Panc1 (cell line): ENCODE results near the gene LMF1.

Experiments
- CTCF ChIP-seq: fragments of 450-650 bp; IDR thresholded peaks from 2 replicates; pipeline ENCODE4 v1.5.1; 2017; ENCODE audit warnings: mild to moderate bottlenecking
- POLR2AphosphoS5 ChIP-seq: IDR thresholded peaks from 2 replicates; pipeline ENCODE4 v1.6.1; 2012; ENCODE audit warnings: mild to moderate bottlenecking, low read depth, low read length, moderate library complexity
- REST ChIP-seq, 2 experiments: IDR thresholded peaks; 2 replicates each; pipeline ENCODE4 v1.6.1; 2011 to 2012; ENCODE audit warnings: low read depth in 2 of 2, control low read depth in 1 of 2, low read length in 1 of 2, mild to moderate bottlenecking in 1 of 2, moderate library complexity in 1 of 2; ENCODE audit not compliant: insufficient read depth in 1 of 2
- SIN3A ChIP-seq: IDR thresholded peaks from 2 replicates; pipeline ENCODE4 v1.6.1; 2012; ENCODE audit warnings: low read depth, mild to moderate bottlenecking, low read length, moderate library complexity, borderline replicate concordance; ENCODE audit not compliant: insufficient read depth
- TCF7L2 ChIP-seq: IDR thresholded peaks from 2 replicates; pipeline ENCODE4 v1.6.1; 2011; ENCODE audit warnings: mild to moderate bottlenecking, low read depth, low read length, inconsistent platforms

- TF ChIP-seq CTCF (no peak), SIN3A (no peak), POLR2AphosphoS5 (no peak), TCF7L2 (no peak), REST (IDR thresholded peaks at IDR 0.05; ENCODE audit: insufficient read depth in 1 of 2, low read depth in 2 of 2, low read length in 1 of 2) (no peak)
Measured at GRCh38 chr16:924063-924462, 46.7 kb downstream of the LMF1 start.
